HEK293 (cell line): ENCODE data around the gene CRIM1.

Experiments used
- CTCF ChIA-PET: fragments of 350-600 bp; formaldehyde crosslinking; extraction: SDS; loops from one replicate; lab custom pipeline; 2021; ENCODE audit warnings: antibody characterized with exemption; lab: Yijun Ruan, JAX
- POLR2A ChIA-PET: fragments of 300-600 bp; formaldehyde crosslinking; extraction: SDS; loops from one replicate; lab custom pipeline; 2020; ENCODE audit warnings: antibody characterized with exemption, inconsistent platforms; lab: Yijun Ruan, JAX
- H3K27ac ChIP-seq: fragments of 200-500 bp; sonication (Bioruptor generic); 2 replicates; pipeline ENCODE4 v1.5.1; 2014; ENCODE audit warnings: low read depth, low read length, control low read depth, inconsistent platforms; ENCODE audit errors: extremely low read depth
- H3K36me3 ChIP-seq, 2 experiments: fragments of 200-500 bp in 1 of 2; sonication (Bioruptor generic) in 1 of 2; 1 replicate in 1 of 2; 2 replicates in 1 of 2; pipeline ENCODE4 v1.5.1; 2014 to 2017; ENCODE audit warnings: inconsistent platforms in 2 of 2, low read length in 2 of 2; ENCODE audit not compliant: control insufficient read depth in 2 of 2, insufficient read depth in 1 of 2
- H3K4me1 ChIP-seq: fragments of 200-500 bp; sonication (Bioruptor generic); 2 replicates; pipeline ENCODE4 v1.5.1; 2014; ENCODE audit warnings: mild to moderate bottlenecking, low read length, inconsistent platforms; ENCODE audit not compliant: control insufficient read depth, insufficient read depth
- H3K4me3 ChIP-seq: 2 replicates; pipeline ENCODE4 v1.5.1; 2011; ENCODE audit warnings: low read depth, mild to moderate bottlenecking, control low read depth, low read length, moderate library complexity
- H3K9me3 ChIP-seq: fragments of 200-500 bp; sonication (Bioruptor generic); 2 replicates; pipeline ENCODE4 v1.5.1; 2014; ENCODE audit warnings: low read depth, low read length, inconsistent platforms; ENCODE audit not compliant: control insufficient read depth, insufficient read depth
- BCL6B ChIP-seq: fragments of 450-650 bp; formaldehyde crosslinking; IDR thresholded peaks from 2 replicates; pipeline ENCODE4 v1.5.1; 2017; ENCODE audit warnings: missing biosample characterization, missing genetic modification characterization
- ELK4 ChIP-seq: IDR thresholded peaks from 2 replicates; pipeline ENCODE4 v1.6.1; 2011; ENCODE audit warnings: mild to moderate bottlenecking, low read depth, low read length, borderline replicate concordance
- HOXD13 ChIP-seq: sonication (generic); formaldehyde crosslinking; IDR thresholded peaks from 2 replicates; pipeline ENCODE4 v1.8.0; 2022; ENCODE audit warnings: missing genetic modification reagents, borderline replicate concordance
- KLF17 ChIP-seq: fragments of 450-650 bp; formaldehyde crosslinking; IDR thresholded peaks from 2 replicates; pipeline ENCODE4 v1.5.1; 2016; ENCODE audit warnings: missing biosample characterization, missing genetic modification characterization
- KLF7 ChIP-seq: fragments of 450-650 bp; formaldehyde crosslinking; IDR thresholded peaks from 2 replicates; pipeline ENCODE4 v1.5.1; 2016; ENCODE audit warnings: missing biosample characterization, missing genetic modification characterization, borderline replicate concordance
- MEIS1 ChIP-seq: sonication (generic); formaldehyde crosslinking; IDR thresholded peaks from 2 replicates; pipeline ENCODE4 v1.8.1; 2022; ENCODE audit warnings: missing genetic modification reagents, mild to moderate bottlenecking, borderline replicate concordance
- PRDM6 ChIP-seq: fragments of 450-650 bp; formaldehyde crosslinking; IDR thresholded peaks from 2 replicates; pipeline ENCODE4 v1.5.1; 2017; ENCODE audit warnings: missing biosample characterization, missing genetic modification characterization
- SCRT2 ChIP-seq: fragments of 450-650 bp; formaldehyde crosslinking; IDR thresholded peaks from 2 replicates; pipeline ENCODE4 v1.5.1; 2016; ENCODE audit warnings: missing biosample characterization, missing genetic modification characterization
- YY2 ChIP-seq: fragments of 450-650 bp; formaldehyde crosslinking; IDR thresholded peaks from 2 replicates; pipeline ENCODE4 v1.5.1; 2016; ENCODE audit warnings: missing biosample characterization, missing genetic modification characterization
- ZFP37 ChIP-seq: fragments of 450-650 bp; formaldehyde crosslinking; IDR thresholded peaks from 2 replicates; pipeline ENCODE4 v1.5.1; 2016; ENCODE audit warnings: missing biosample characterization, missing genetic modification characterization
- ZNF292 ChIP-seq: fragments of 450-650 bp; formaldehyde crosslinking; IDR thresholded peaks from 2 replicates; pipeline ENCODE4 v1.5.1; 2016; ENCODE audit warnings: low read depth, missing biosample characterization, missing genetic modification characterization, borderline replicate concordance
- ZNF302 ChIP-seq: fragments of 450-650 bp; formaldehyde crosslinking; IDR thresholded peaks from 2 replicates; pipeline ENCODE4 v1.5.1; 2016; ENCODE audit warnings: missing biosample characterization, missing genetic modification characterization, low read depth
- ZNF354C ChIP-seq: fragments of 450-650 bp; formaldehyde crosslinking; IDR thresholded peaks from 2 replicates; pipeline ENCODE4 v1.5.1; 2016; ENCODE audit warnings: missing biosample characterization, missing genetic modification characterization, low read depth, borderline replicate concordance
- ZNF394 ChIP-seq: fragments of 450-650 bp; formaldehyde crosslinking; IDR thresholded peaks from 2 replicates; pipeline ENCODE4 v1.5.1; 2016; ENCODE audit warnings: missing biosample characterization, missing genetic modification characterization, mild to moderate bottlenecking, moderate library complexity, borderline replicate concordance
- ZNF501 ChIP-seq: fragments of 450-650 bp; formaldehyde crosslinking; IDR thresholded peaks from 2 replicates; pipeline ENCODE4 v1.5.1; 2016; ENCODE audit warnings: missing biosample characterization, missing genetic modification characterization
- ZNF514 ChIP-seq: fragments of 450-650 bp; formaldehyde crosslinking; IDR thresholded peaks from 2 replicates; pipeline ENCODE4 v1.5.1; 2016; ENCODE audit warnings: missing biosample characterization, missing genetic modification characterization
- ZNF555 ChIP-seq: fragments of 450-650 bp; formaldehyde crosslinking; conservative IDR thresholded peaks from 2 replicates; pipeline ENCODE4 v1.5.1; 2017; ENCODE audit warnings: missing biosample characterization, mild to moderate bottlenecking, missing genetic modification characterization, inconsistent platforms
- ZNF571 ChIP-seq: fragments of 450-650 bp; formaldehyde crosslinking; IDR thresholded peaks from 2 replicates; pipeline ENCODE4 v1.5.0; 2017; ENCODE audit warnings: missing biosample characterization, missing genetic modification characterization
- ZNF621 ChIP-seq: fragments of 450-650 bp; formaldehyde crosslinking; IDR thresholded peaks from 2 replicates; pipeline ENCODE4 v1.5.1; 2017; ENCODE audit warnings: missing biosample characterization, missing genetic modification characterization
- ZNF626 ChIP-seq: fragments of 450-650 bp; sonication (Bioruptor Pico); formaldehyde crosslinking; IDR thresholded peaks from 2 replicates; pipeline ENCODE4 v1.5.1; 2018; ENCODE audit warnings: missing biosample characterization, missing genetic modification characterization, inconsistent platforms
- ZNF677 ChIP-seq: fragments of 450-650 bp; IDR thresholded peaks from 2 replicates; pipeline ENCODE4 v1.5.0; 2018; ENCODE audit warnings: missing biosample characterization, mild to moderate bottlenecking, missing genetic modification characterization, moderate library complexity
- ZNF701 ChIP-seq: fragments of 450-650 bp; formaldehyde crosslinking; IDR thresholded peaks from 2 replicates; pipeline ENCODE4 v1.5.1; 2016; ENCODE audit warnings: missing biosample characterization, missing genetic modification characterization
- ZNF768 ChIP-seq: fragments of 450-650 bp; formaldehyde crosslinking; IDR thresholded peaks from 2 replicates; pipeline ENCODE4 v1.5.1; 2018; ENCODE audit warnings: missing biosample characterization, mild to moderate bottlenecking, missing genetic modification characterization
- ZNF843 ChIP-seq: fragments of 450-650 bp; formaldehyde crosslinking; IDR thresholded peaks from 2 replicates; pipeline ENCODE4 v1.5.1; 2016; ENCODE audit warnings: missing biosample characterization, missing genetic modification characterization
- ZXDB ChIP-seq: fragments of 450-650 bp; formaldehyde crosslinking; IDR thresholded peaks from 2 replicates; pipeline ENCODE4 v1.5.1; 2016; ENCODE audit warnings: missing biosample characterization, missing genetic modification characterization

Gene CRIM1

GRCh38 chr2:36550006-36550405 lies 194.4 kb downstream of the CRIM1 start:
- Histone ChIP-seq H3K4me1 (no peaks in the 10 kb centered on the region), H3K36me3 (peaks cover 20 to 73% of the 10 kb centered on the region in 2 experiments; a peak in 2 of 3 replicates), H3K27ac (no peak overlapping the region), H3K9me3 (no peaks in the 10 kb centered on the region), H3K4me3 (no peak overlapping the region)
- POLR2A ChIA-PET: no interaction called here
- TF ChIP-seq SCRT2 (tag by site-specific recombination) (no peak), MEIS1 (CRISPR knock-in tag) (no peak), ZNF354C (no peak), ZNF621 (tag by site-specific recombination) (no peak), ZNF843 (tag by site-specific recombination) (no peak)
- CTCF ChIA-PET: no interaction called here

GRCh38 chr2:36553683-36554082 lies 198.1 kb downstream of the CRIM1 start:
- peaks cover 15 to 51% of the 10 kb centered on the region in 2 experiments; a peak in 2 of 3 replicates for H3K36me3 ChIP-seq
- H3K27ac ChIP-seq: no peak overlapping the region
- no peak overlapping the region for H3K4me3 ChIP-seq
- H3K9me3 ChIP-seq: no peaks in the 10 kb centered on the region
- CTCF ChIA-PET: no interaction called here
- POLR2A ChIA-PET: interaction anchor here (0.5 kb wide), 1 partner anchor 9 kb away, joined by 4 read pairs; no protein-coding TSS in a partner anchor
- TF ChIP-seq ZNF501 (tag by site-specific recombination) (no peak), ZNF394 (tag by site-specific recombination) (no peak)
- H3K4me1 ChIP-seq: no peaks in the 10 kb centered on the region

- TF ChIP-seq ZNF302 (tag by site-specific recombination): no peak
- TF ChIP-seq ZNF292 (tag by site-specific recombination): no peak
- no peak for TF ChIP-seq KLF7
- no peak for TF ChIP-seq ZNF677 (tag by site-specific recombination)
- TF ChIP-seq ZNF555 (tag by site-specific recombination): no peak
- TF ChIP-seq ZNF768 (tag by site-specific recombination): no peak
- TF ChIP-seq ZXDB (tag by site-specific recombination): no peak
- TF ChIP-seq ZNF626: no peak
- TF ChIP-seq ZNF514: no peak
- no peak for TF ChIP-seq ZNF571 (tag by site-specific recombination)
- no peak for TF ChIP-seq MEIS1 (CRISPR knock-in tag)
- no peak for TF ChIP-seq ELK4
- no peak overlapping the region for H3K4me3 ChIP-seq
- POLR2A ChIA-PET: no interaction called here
- no peak overlapping the region for H3K27ac ChIP-seq
- no peaks in the 10 kb centered on the region for H3K4me1 ChIP-seq
- peaks cover 14 to 48% of the 10 kb centered on the region in 2 experiments; a peak in 2 of 3 replicates for H3K36me3 ChIP-seq
- CTCF ChIA-PET: no interaction called here
- H3K9me3 ChIP-seq: no peaks in the 10 kb centered on the region
Observed at GRCh38 chr2:36554531-36554930, 199.0 kb downstream of the CRIM1 start.

- Histone ChIP-seq H3K4me3 (no peak overlapping the region), H3K4me1 (no peaks in the 10 kb centered on the region), H3K36me3 (peaks cover 10 to 44% of the 10 kb centered on the region in 2 experiments; a peak in 2 of 3 replicates), H3K9me3 (no peaks in the 10 kb centered on the region), H3K27ac (no peak overlapping the region)
- CTCF ChIA-PET: interaction anchor here (0.7 kb wide), 1 partner anchor 37 kb away, joined by 4 read pairs; no protein-coding TSS in a partner anchor
- POLR2A ChIA-PET: no interaction called here
- TF ChIP-seq ZFP37 (tag by site-specific recombination): no peak
- no peak for TF ChIP-seq ZNF701
- no peak for TF ChIP-seq BCL6B (tag by site-specific recombination)
- no peak for TF ChIP-seq YY2 (tag by site-specific recombination)
- TF ChIP-seq PRDM6 (tag by site-specific recombination): no peak
- TF ChIP-seq HOXD13: no peak
- TF ChIP-seq KLF17 (tag by site-specific recombination): no peak
Observed at GRCh38 chr2:36555789-36556188, 200.2 kb downstream of the CRIM1 start.
